Neuronal stem cell (in vitro differentiated cells): ENCODE results near the gene PXK.

ENCODE experiments used
- DNase-seq: peaks from one replicate; pipeline ENCODE4 v3.0.0-alpha.2; 2013; ENCODE audit warnings: low spot score
- H2AFZ ChIP-seq: one replicate; pipeline ENCODE4 v1.6.1; 2013; ENCODE audit warnings: mild to moderate bottlenecking, low read length, inconsistent platforms
- H2AK5ac ChIP-seq: 2 replicates; pipeline ENCODE4 v1.6.1; 2013; ENCODE audit warnings: low read depth, mild to moderate bottlenecking, inconsistent platforms, low read length, moderate library complexity, mixed read lengths
- H2BK120ac ChIP-seq: 2 replicates; pipeline ENCODE4 v1.6.1; 2013; ENCODE audit warnings: low read depth, mild to moderate bottlenecking, inconsistent platforms, low read length, moderate library complexity, mixed read lengths
- H2BK12ac ChIP-seq: one replicate; pipeline ENCODE4 v1.6.1; 2013; ENCODE audit warnings: low read length, inconsistent platforms
- H2BK15ac ChIP-seq: 2 replicates; pipeline ENCODE4 v1.6.1; 2013; ENCODE audit warnings: mild to moderate bottlenecking, low read length, inconsistent platforms, mixed read lengths
- H2BK5ac ChIP-seq: one replicate; pipeline ENCODE4 v1.6.1; 2013; ENCODE audit warnings: inconsistent platforms, mild to moderate bottlenecking, low read length, moderate library complexity
- H3K14ac ChIP-seq: one replicate; pipeline ENCODE4 v1.6.1; 2013; ENCODE audit warnings: low read length, inconsistent platforms
- H3K18ac ChIP-seq: 2 replicates; pipeline ENCODE4 v1.6.1; 2013; ENCODE audit warnings: low read length, inconsistent platforms
- H3K23ac ChIP-seq: 2 replicates; pipeline ENCODE4 v1.6.1; 2013; ENCODE audit warnings: low read depth, mild to moderate bottlenecking, mixed read lengths, low read length, inconsistent platforms; ENCODE audit not compliant: poor library complexity
- H3K27ac ChIP-seq: replicated peaks from 3 replicates; pipeline ENCODE4 v1.5.1; 2013; ENCODE audit warnings: low read length, inconsistent platforms
- H3K27me3 ChIP-seq, 3 experiments: 2 replicates each; pipeline ENCODE4 v1.6.1; 2013; ENCODE audit warnings: low read length in 3 of 3, mild to moderate bottlenecking in 2 of 3, inconsistent platforms in 1 of 3, low read depth in 1 of 3, mixed read lengths in 1 of 3, moderate library complexity in 1 of 3; ENCODE audit not compliant: control insufficient read depth in 3 of 3, insufficient read depth in 3 of 3
- H3K36me3 ChIP-seq, 2 donors: replicated peaks in 1 of 2; 2 replicates each; pipeline ENCODE4 v1.6.1; 2013; ENCODE audit warnings: low read length in 2 of 2; ENCODE audit not compliant: control insufficient read depth in 2 of 2, insufficient read depth in 2 of 2
- H3K4ac ChIP-seq: 2 replicates; pipeline ENCODE4 v1.6.1; 2013; ENCODE audit warnings: inconsistent platforms, mild to moderate bottlenecking, low read length, moderate library complexity
- H3K4me1 ChIP-seq, 2 donors: 1 replicate in 1 of 2; 2 replicates in 1 of 2; pipeline ENCODE4 v1.6.1; 2013; ENCODE audit warnings: low read length in 2 of 2, low read depth in 1 of 2; ENCODE audit not compliant: control insufficient read depth in 2 of 2, insufficient read depth in 1 of 2
- H3K4me2 ChIP-seq: one replicate; pipeline ENCODE4 v1.6.1; 2013; ENCODE audit warnings: mild to moderate bottlenecking, low read length, inconsistent platforms; ENCODE audit not compliant: insufficient read depth, poor library complexity, severe bottlenecking
- H3K4me3 ChIP-seq, 2 donors: 2 replicates each; pipeline ENCODE4 v1.5.1; 2013; ENCODE audit warnings: low read length in 2 of 2, mild to moderate bottlenecking in 2 of 2, inconsistent platforms in 1 of 2, moderate library complexity in 1 of 2
- H3K79me1 ChIP-seq: one replicate; pipeline ENCODE4 v1.6.1; 2013; ENCODE audit warnings: low read depth, mild to moderate bottlenecking, inconsistent platforms, low read length, moderate library complexity
- H3K9ac ChIP-seq: one replicate; pipeline ENCODE4 v1.6.1; 2013; ENCODE audit warnings: mild to moderate bottlenecking, low read depth, low read length, inconsistent platforms; ENCODE audit not compliant: poor library complexity
- H3K9me3 ChIP-seq, 2 donors: replicated peaks in 1 of 2; 2 replicates each; pipeline versions ENCODE3 to v1.6.1; 2013; ENCODE audit warnings: low read length in 2 of 2, mild to moderate bottlenecking in 2 of 2, inconsistent platforms in 1 of 2, low read depth in 1 of 2, mixed read lengths in 1 of 2, moderate library complexity in 1 of 2; ENCODE audit not compliant: control insufficient read depth in 2 of 2, insufficient read depth in 1 of 2
- H4K8ac ChIP-seq: one replicate; pipeline ENCODE4 v1.6.1; 2013; ENCODE audit warnings: low read depth, mild to moderate bottlenecking, inconsistent platforms, low read length, moderate library complexity
- H4K91ac ChIP-seq: one replicate; pipeline ENCODE4 v1.6.1; 2013; ENCODE audit warnings: low read length, low read depth, mild to moderate bottlenecking, inconsistent platforms; ENCODE audit not compliant: poor library complexity
- WGBS, 2 donors: extraction: QIAGEN DNeasy Blood & Tissue Kit; methylation state at CpG; one replicate each; pipeline ENCODE4 v1.1.7; 2013; ENCODE audit warnings: missing lambda C conversion rate in 2 of 2, mixed read lengths in 1 of 2; ENCODE audit not compliant: insufficient read length in 2 of 2, insufficient replicate concordance in 1 of 2; ENCODE audit errors: extremely low coverage in 2 of 2; 5-methylcytosine and 5-hydroxymethylcytosine counted together

PXK gene

DNA sequence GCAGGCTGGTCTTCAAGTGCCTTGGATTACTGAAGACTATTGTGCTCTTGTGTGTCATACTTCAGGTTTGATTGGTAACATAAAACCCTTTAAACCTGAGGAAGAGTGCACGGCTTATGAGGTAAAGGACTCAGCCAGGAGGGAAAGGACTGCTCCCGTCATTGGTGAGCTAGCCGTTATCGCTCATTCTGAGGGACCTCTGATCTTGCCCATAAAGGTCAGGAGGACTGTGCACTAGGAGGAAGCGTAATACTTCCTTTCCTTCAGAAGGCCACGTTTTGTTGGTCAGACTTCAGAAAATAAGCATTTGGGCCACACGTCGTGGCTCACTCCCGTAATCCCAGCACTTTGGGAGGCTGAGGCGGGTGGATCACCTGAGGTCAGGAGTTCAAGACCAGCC lies 37.7 kb downstream of the PXK start:
- Histone ChIP-seq H3K79me1 (no peaks in the 10 kb centered on the region), H3K27me3 (no peaks in the 10 kb centered on the region), H2BK12ac (no peak overlapping the region), H2AFZ (no peak overlapping the region), H2BK120ac (no peak overlapping the region), H3K4me1 (no peaks in the 10 kb centered on the region), H3K4me2 (no peak overlapping the region), H2BK15ac (no peak overlapping the region), H3K9me3 (no peaks in the 10 kb centered on the region), H3K18ac (no peak overlapping the region), H3K36me3 (no peaks in the 10 kb centered on the region), H2AK5ac (no peak overlapping the region), H3K9ac (peak overlapping the region; percentile 27), H4K91ac (no peak overlapping the region), H3K4ac (no peak overlapping the region), H3K23ac (no peak overlapping the region), H3K4me3 (no peak overlapping the region), H3K14ac (no peak overlapping the region), H3K27ac (no peak overlapping the region), H2BK5ac (no peak overlapping the region), H4K8ac (no peak overlapping the region)
- no CpG with 5 or more reads among the region's 10 CpGs for WGBS, 2 donors
- no peak for DNase-seq

- H3K36me3 ChIP-seq = no peaks in the 10 kb centered on the region
- no peak overlapping the region for H2BK120ac ChIP-seq
Observed at GRCh38 chr3:58371754-58372153, 39.1 kb downstream of the PXK start.

DNA sequence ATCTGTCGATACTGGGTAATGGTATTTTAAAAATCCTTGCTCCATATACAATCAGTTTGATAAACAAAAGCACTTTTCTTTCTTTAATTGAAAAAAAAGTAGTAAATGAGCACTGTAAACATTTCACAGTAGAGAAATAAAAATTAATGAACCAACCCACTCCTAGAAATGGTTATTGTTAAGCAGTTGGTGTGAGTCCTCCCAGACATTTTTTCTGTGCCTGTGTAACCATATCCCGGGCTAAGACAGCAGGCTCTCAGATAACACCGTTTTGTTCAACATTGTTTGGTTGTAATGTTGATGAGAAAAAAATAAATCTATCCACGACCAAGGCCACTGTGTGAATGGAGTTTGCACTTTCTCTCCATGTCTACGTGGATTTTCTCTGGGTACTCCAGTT lies 42.6 kb downstream of the PXK start:
- Histone ChIP-seq H3K79me1 (no peaks in the 10 kb centered on the region), H2AK5ac (no peak overlapping the region), H2BK15ac (no peak overlapping the region), H4K8ac (no peak overlapping the region), H3K14ac (no peak overlapping the region), H3K36me3 (no peaks in the 10 kb centered on the region), H2BK5ac (no peak overlapping the region), H3K27me3 (no peaks in the 10 kb centered on the region), H3K18ac (no peak overlapping the region), H3K4me1 (no peaks in the 10 kb centered on the region), H3K23ac (no peak overlapping the region), H2AFZ (no peak overlapping the region), H3K4me2 (no peak overlapping the region), H3K4me3 (no peak overlapping the region), H4K91ac (no peak overlapping the region), H3K9ac (no peak overlapping the region), H2BK12ac (no peak overlapping the region), H2BK120ac (no peak overlapping the region), H3K27ac (no peak overlapping the region), H3K4ac (no peak overlapping the region), H3K9me3 (no peaks in the 10 kb centered on the region)
- WGBS, 2 donors = no CpG with 5 or more reads among the region's 5 CpGs
- no peak for DNase-seq

More at GRCh38 chr3:58371754-58372153, 39.1 kb downstream of the PXK start:
- Histone ChIP-seq H3K14ac (no peak overlapping the region), H2AFZ (no peak overlapping the region), H3K4ac (no peak overlapping the region), H3K18ac (no peak overlapping the region), H2BK5ac (no peak overlapping the region), H3K4me2 (no peak overlapping the region), H4K91ac (no peak overlapping the region), H3K27me3 (no peaks in the 10 kb centered on the region), H3K27ac (no peak overlapping the region), H3K23ac (no peak overlapping the region), H3K4me3 (no peak overlapping the region), H3K4me1 (no peaks in the 10 kb centered on the region), H2AK5ac (no peak overlapping the region), H3K79me1 (no peaks in the 10 kb centered on the region), H3K9me3 (no peaks in the 10 kb centered on the region), H3K9ac (no peak overlapping the region), H2BK12ac (no peak overlapping the region), H4K8ac (no peak overlapping the region), H2BK15ac (no peak overlapping the region)
- DNase-seq = no peak

DNA sequence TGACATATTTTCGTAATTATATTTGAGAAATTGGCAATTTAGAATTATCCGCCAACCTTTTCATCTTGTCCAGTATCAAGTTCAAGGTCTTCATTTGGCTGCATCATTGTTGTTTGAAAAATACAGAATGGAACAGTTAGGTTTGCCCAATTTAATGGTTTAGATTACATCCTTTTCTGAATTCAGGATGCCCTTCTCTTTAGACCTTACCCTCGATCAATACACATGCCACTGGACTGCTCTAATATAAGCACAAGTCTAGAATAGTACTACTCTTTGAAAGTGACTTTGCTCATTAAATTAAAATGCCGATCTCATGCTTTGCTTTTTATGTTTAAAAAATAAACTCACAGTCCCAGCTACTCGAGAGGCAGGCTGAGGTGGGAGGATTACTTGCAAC lies 44.5 kb downstream of the PXK start:
- no peak overlapping the region for H2AFZ ChIP-seq
- H2AK5ac ChIP-seq = no peak overlapping the region

More for the DNA sequence above, 44.5 kb downstream of the PXK start:
- Histone ChIP-seq H2BK12ac (no peak overlapping the region), H3K79me1 (no peaks in the 10 kb centered on the region), H3K27ac (no peak overlapping the region), H2BK120ac (no peak overlapping the region), H3K4me1 (no peaks in the 10 kb centered on the region), H3K9me3 (no peaks in the 10 kb centered on the region), H3K23ac (no peak overlapping the region), H3K4ac (no peak overlapping the region), H3K18ac (no peak overlapping the region), H3K4me3 (no peak overlapping the region), H2BK15ac (no peak overlapping the region), H2BK5ac (no peak overlapping the region), H3K9ac (no peak overlapping the region), H3K4me2 (no peak overlapping the region), H3K36me3 (no peaks in the 10 kb centered on the region), H4K91ac (no peak overlapping the region), H4K8ac (no peak overlapping the region), H3K14ac (no peak overlapping the region), H3K27me3 (no peaks in the 10 kb centered on the region)
- DNase-seq = no peak
- WGBS, 2 donors = no CpG with 5 or more reads among the region's 5 CpGs
